Stimulated activated CD4-positive, alpha-beta T cell treated with anti-CD3 and anti-CD28 coated beads, Interleukin-4, amount 100 ng/mL, for 24 hours (primary cell): ENCODE data around the gene ACOT4.
"Not testable (repeated sequence)": the region's sequence is repeated elsewhere in the genome, so short reads cannot be mapped to it uniquely, and the experiment has no call there.

Source experiments
- DNase-seq: peaks from one replicate; pipeline ENCODE4 v3.0.0-alpha.2; 2020

ACOT4 gene, protein sequence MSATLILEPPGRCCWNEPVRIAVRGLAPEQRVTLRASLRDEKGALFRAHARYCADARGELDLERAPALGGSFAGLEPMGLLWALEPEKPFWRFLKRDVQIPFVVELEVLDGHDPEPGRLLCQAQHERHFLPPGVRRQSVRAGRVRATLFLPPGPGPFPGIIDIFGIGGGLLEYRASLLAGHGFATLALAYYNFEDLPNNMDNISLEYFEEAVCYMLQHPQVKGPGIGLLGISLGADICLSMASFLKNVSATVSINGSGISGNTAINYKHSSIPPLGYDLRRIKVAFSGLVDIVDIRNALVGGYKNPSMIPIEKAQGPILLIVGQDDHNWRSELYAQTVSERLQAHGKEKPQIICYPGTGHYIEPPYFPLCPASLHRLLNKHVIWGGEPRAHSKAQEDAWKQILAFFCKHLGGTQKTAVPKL

GRCh38 chr14:73591690-73592449 is at the start of gene ACOT4:
Gene ACOT4 (plus strand): TSS chr14:73591873. CDS start chr14:73591960, 87 bp downstream.
- peak; percentile 40 for DNase-seq

DNA sequence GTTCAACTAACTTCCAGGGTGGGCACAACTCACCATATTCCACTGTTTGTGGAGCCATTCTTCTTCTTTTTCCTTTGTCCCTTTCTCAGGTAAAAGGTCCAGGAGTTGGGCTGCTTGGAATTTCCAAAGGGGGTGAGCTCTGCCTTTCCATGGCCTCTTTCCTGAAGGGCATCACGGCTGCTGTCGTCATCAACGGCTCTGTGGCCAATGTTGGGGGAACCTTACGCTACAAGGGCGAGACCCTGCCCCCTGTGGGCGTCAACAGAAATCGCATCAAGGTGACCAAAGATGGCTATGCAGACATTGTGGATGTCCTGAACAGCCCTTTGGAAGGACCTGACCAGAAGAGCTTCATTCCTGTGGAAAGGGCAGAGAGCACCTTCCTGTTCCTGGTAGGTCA is 48.7 kb upstream of the ACOT4 start:
- not testable (repeated sequence) for DNase-seq

GRCh38 chr14:73545353-73545752 is 46.3 kb upstream of the ACOT4 start:
- not testable (repeated sequence) for DNase-seq

DNA sequence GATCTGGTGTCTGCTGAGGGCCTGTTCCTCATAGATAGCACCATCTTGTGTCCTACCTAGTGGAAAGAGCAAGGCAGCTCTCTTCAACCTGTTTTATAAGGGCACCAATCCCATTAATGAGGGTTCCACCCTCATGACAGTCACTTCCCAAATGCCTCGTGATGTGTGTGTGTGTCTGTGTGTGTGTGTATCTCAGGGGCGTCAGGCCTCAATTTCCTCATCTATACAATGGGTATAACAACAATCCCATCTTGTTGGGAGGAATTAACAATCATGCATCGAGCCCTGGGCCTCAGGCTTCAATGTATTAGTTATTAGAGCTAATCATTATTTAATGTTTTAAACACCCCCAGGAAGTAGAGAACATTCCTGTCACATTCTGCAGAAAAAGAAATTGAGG is 42.6 kb upstream of the ACOT4 start:
- not testable (repeated sequence) for DNase-seq

DNA sequence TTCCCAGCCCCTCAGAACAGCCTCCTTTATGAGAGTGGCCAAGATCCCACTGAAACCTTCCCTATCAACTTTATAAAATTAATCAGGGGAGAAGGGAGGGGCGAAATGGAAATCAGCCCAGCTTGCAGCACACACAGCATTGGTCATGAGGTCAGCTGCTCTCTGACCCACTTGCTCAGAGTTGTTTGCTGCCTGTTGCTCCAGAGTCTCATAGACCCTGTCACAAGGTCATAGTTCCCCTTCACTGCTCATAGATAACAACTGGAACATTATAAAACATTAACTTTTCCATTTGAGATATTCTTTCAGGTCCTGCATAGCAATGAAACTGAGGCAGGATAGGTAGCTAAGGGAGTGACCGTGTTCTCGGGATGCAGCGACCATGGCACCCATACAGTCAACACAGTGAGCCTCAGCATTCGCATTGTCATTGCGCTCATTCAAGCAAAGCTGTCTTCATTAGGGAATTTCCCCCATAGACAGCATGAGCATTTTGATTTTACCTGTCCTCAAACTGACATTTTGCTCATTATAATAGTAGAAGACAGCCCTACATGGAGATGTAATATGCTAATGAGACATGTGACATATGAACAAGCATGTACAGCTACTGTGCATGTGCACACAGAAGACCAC is 41.7 kb upstream of the ACOT4 start:
- DNase-seq, result not testable (repeated sequence)

GRCh38 chr14:73553845-73554244 is 37.8 kb upstream of the ACOT4 start:
- no peak for DNase-seq

- DNase-seq, result not testable (repeated sequence)
Observed at GRCh38 chr14:73557201-73557600, 34.5 kb upstream of the ACOT4 start.

- DNase-seq, result not testable (repeated sequence)
Observed at GRCh38 chr14:73558238-73558637, 33.4 kb upstream of the ACOT4 start.

GRCh38 chr14:73562256-73562655 is 29.4 kb upstream of the ACOT4 start:
- DNase-seq, result not testable (repeated sequence)

DNA sequence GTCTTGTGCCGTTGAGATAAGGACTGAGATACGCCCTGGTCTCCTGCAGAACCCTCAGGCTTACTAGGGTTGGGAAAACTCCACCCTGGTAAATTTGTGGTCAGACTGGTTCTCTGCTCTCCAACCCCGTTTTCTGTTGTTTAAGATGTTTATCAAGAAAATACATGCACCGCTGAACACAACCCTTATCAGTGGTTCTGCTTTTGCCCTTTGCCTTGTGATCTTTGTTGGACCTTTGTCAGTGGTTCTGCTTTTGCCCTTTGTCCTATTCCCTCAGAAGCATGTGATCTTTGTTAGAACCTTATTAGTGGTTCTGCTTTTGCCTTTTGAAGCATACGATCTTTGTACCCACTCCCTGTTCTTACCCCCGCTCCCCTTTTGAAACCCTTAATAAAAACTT is 29.0 kb upstream of the ACOT4 start:
- DNase-seq, result not testable (repeated sequence)

DNA sequence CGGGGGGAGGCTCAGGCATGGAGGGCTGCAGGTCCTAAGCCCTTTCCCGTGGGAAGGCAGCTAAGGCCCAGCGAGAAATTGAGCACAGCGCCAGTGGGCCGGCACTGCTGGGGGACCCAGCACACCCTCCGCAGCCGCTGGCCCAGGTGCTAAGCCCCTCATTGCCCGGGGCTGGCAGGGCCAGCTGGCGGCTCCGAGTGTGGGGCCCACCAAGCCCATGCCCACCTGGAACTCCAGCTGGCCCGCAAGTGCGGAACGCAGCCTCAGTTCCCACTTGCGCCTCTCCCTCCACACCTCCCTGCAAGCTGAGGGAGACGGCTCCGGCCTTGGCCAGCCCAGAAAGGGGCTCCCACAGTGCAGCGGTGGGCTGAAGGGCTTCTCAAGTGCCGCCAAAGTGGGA is 25.2 kb upstream of the ACOT4 start:
- not testable (repeated sequence) for DNase-seq

- DNase-seq, result not testable (repeated sequence)
Observed at GRCh38 chr14:73566935-73567334, 24.7 kb upstream of the ACOT4 start.

- DNase-seq, result no peak
Observed at GRCh38 chr14:73567358-73567757, 24.3 kb upstream of the ACOT4 start.

DNA sequence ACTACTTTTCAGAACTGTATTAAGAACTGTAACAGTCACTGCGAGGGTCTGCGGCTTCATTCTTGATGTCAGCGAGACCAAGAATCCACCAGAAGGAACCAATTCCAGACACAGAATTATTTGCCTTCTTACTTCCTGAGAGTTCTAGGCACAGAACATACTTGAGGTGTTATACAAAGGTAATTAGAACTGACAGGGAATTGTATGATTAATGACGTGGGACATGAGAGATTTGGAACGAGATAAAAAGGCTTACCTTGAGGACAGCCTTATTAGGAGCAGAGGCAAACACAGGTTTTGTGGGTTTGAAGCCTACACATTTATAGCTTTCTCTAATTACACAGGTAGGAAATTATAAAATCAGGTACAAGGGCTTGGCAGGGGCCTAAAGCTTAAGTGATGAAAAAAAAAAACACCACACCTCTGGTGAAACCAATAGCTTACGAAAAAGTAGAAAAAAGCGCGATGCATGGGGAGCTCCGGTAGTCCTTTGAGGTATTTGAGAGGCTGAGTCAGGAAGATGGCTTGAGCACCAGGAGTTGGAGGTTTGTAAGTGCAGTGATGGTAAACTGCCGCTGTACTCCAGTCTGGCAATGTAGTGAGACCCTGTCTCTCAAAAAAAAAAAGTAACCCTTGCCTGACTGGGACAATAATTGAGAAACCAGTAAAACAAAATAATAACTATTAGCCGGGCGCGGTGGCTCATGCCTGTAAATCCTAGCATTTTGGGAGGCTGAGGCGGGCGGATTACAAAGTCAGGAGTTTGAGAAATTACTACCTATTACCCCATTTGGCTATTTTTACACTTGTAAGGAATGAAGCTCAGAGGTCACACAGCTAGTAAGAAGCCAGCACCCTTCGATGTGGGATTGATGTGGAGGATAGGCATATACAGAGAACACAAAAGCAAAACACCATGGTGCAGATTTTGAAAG is 23.5 kb upstream of the ACOT4 start:
- DNase-seq, result peak; percentile 44

GRCh38 chr14:73568886-73569184 is 22.8 kb upstream of the ACOT4 start:
- not testable (repeated sequence) for DNase-seq

- peak; percentile 89 for DNase-seq
Observed at GRCh38 chr14:73569185-73569958, 22.3 kb upstream of the ACOT4 start, which contains the start of gene ACOT2. Gene ACOT2 (plus strand): TSS chr14:73569213. CDS start chr14:73569241, 28 bp downstream.

GRCh38 chr14:73570913-73571312 is 20.8 kb upstream of the ACOT4 start:
- DNase-seq, result peak; percentile 70

DNA sequence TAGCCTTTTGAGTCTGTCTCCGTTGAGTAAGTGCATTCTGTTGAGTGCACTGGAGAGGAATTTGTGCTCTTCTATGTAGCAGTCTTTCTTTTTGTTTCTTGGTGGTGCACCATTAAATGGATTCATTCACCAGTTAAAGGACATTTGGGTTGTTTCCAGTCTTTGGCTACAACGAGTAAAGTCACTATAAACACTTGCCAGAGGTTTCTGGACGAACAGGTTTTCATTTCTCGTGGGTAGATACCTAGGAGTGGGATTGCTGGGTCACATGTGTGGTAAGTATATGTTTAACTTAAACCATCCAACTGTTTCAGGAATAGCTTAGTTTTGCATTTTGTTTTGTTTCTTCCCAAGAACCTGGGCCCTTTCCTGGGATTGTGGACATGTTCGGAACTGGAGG is 18.6 kb upstream of the ACOT4 start:
- not testable (repeated sequence) for DNase-seq

DNA sequence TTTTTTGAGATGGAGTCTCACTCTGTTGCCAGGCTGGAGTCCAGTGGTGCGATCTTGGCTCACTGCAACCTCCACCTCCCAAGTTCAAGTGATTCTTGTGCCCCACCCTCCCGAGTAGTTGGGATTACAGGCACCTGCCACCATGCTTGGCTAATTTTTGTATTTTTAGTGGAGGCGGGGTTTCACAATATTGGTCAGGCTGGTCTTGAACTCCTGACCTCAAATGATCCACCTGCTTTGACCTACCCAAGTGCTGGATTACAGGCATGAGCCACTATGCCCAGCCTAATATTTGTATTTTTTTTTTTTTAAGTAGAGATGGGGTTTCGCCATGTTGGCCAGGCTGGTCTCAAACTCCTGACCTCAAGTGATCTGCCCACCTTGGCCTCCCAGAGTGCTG is 17.9 kb upstream of the ACOT4 start:
- DNase-seq, result not testable (repeated sequence)

DNA sequence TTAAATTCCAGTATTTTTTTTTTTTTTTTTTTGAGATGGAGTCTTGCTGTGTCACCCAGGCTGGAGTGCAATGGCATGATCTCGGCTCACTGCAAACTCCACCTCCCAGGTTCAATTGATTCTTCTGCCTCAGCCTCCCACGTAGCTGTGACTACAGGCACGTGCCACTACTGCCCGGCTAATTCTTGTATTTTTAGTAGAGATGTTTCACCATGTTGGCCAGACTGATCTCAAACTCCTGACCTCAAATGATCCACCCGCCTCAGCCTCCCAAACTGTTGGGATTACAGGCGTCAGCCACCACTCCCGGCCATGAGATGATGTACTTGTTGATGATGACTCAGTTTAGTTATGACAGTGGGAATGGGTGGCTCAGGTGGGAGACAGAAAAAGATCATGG is 17.4 kb upstream of the ACOT4 start:
- DNase-seq, result not testable (repeated sequence)

GRCh38 chr14:73576391-73576790 is 15.3 kb upstream of the ACOT4 start:
- no peak for DNase-seq

- DNase-seq, result not testable (repeated sequence)
Observed at GRCh38 chr14:73577214-73577613, 14.5 kb upstream of the ACOT4 start.
